Measurements from ENCODE around the gene INPP5J. TPM values are rescaled to one million over a fixed set of nuclear protein-coding genes. Genes with fewer than 3 reads are reported as not detected.
A peak's percentile ranks its signal among the peaks of the same experiment; 100 is the strongest.

The INPP5J gene
- total and polyA plus RNA-seq, 2 of the 13 experiments (the other 11 are each of a cell fraction or from before 2014, with no cell fraction given): 0.24 to 1.1 TPM

- TF ChIP-seq RBM39 (IDR thresholded peaks at IDR 0.05; ENCODE audit: low read depth, low read length, poor library complexity, severe bottlenecking) (no peak), FOXC1 (CRISPR knock-in tag; IDR thresholded peaks at IDR 0.05; ENCODE audit: borderline replicate concordance) (peak; percentile 52; the same call in 1 of the 2 replicates), ZFY (CRISPR knock-in tag; IDR thresholded peaks at IDR 0.05) (no peak; the same call in 1 of the 2 replicates), ZBTB40 (IDR thresholded peaks at IDR 0.05) (no peak), ZBTB40 (CRISPR knock-in tag; IDR thresholded peaks at IDR 0.05) (no peak), POLR2A (IDR thresholded peaks at IDR 0.05; ENCODE audit: insufficient read depth in 1 of 2, low read depth in 2 of 2, low read length in 2 of 2) (no peak), ZNF772 (CRISPR knock-in tag; IDR thresholded peaks at IDR 0.05) (no peak), TFDP1 (CRISPR knock-in tag; IDR thresholded peaks at IDR 0.05; ENCODE audit: borderline replicate concordance) (no peak), STAG1 (CRISPR knock-in tag; IDR thresholded peaks at IDR 0.05) (peak; percentile 98), HIC2 (CRISPR knock-in tag; IDR thresholded peaks at IDR 0.05; ENCODE audit: low read depth) (no peak), SAP130 (CRISPR knock-in tag; IDR thresholded peaks at IDR 0.05; ENCODE audit: low read depth) (peak; percentile 17; the same call in 1 of the 2 replicates), SIN3B (IDR thresholded peaks at IDR 0.05; ENCODE audit: low read length) (no peak), SAFB2 (CRISPR knock-in tag; IDR thresholded peaks at IDR 0.05; ENCODE audit: borderline replicate concordance, low read depth) (no peak), ZNF850 (CRISPR knock-in tag; conservative IDR thresholded peaks at IDR 0.05) (no peak), NFATC3 (CRISPR knock-in tag; IDR thresholded peaks at IDR 0.05) (no peak), ATF6 (CRISPR knock-in tag; conservative IDR thresholded peaks at IDR 0.05) (no peak)
These were observed 26.3 kb downstream of the INPP5J start (continued) for GRCh38 chr22:31148953-31149627.
